GM21529 (cell line): ENCODE measurements around the gene ZNF70.

Experiments
- ATAC-seq: cut with Tn5 transposase; IDR thresholded peaks from one replicate; pipeline ENCODE4 v1.9.1; 2021; ENCODE audit not compliant: unreplicated experiment

Gene ZNF70

DNA sequence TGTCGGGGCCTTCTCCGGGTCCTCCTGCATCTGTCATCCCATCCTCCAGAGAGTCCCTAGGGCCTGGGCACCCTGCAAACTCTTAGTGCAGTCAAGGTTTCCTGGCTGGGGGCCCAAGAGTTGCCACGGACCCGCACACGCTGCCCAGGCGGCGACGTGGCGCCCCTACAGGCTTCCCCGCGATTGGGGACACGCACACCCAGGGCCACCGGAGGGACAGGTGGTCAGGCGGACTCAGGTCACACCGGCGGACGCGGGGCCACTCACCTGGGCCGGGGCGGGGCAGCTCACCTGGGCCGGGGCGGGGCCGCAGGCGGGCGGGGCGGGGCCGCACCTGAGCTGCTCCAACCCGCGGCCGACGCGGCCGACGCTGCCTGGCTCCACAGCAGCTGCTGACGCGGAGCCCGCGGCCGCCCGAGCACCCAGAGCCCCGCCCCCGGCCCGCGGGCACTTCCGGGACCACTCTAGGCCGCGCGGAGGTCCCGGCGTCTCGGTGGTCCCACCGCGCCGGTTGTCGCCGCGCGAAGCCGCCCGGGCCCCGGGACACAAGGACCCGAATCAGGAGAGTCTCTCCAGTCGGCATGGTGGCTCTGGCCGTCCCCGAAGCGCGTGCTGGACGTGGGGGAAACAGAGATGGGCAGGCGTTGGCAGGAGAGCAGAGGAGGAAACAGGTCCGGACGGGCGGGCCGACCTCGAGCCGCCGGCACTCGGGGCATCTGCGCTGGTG is at the start of gene ZNF70:
Gene ZNF70, minus strand, starts transcription at position 399 of the 727 bp plus-strand sequence. CDS start 5,972 bp downstream, outside the sequence.
- ATAC-seq = peak; percentile 79

DNA sequence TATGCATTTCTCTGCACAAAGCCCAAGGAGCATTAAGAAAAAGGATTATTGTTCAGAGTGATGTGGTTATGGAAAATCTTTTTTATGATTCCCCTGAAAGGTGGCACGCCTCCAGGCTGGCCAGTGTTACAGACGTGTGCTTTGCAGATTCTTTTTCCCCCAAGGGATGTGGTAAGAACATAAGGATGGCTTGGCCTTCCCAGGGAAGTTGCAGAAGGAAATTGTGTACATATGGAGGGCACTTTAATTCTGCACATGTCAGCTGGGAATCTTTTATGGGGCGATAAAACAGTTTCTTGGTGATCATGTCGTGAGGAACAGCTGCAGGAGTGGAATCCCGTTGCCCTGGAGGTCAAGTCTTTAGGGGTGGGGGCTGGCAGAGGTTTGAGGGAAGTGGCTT is 45.5 kb upstream of the ZNF70 start:
- no peak for ATAC-seq

DNA sequence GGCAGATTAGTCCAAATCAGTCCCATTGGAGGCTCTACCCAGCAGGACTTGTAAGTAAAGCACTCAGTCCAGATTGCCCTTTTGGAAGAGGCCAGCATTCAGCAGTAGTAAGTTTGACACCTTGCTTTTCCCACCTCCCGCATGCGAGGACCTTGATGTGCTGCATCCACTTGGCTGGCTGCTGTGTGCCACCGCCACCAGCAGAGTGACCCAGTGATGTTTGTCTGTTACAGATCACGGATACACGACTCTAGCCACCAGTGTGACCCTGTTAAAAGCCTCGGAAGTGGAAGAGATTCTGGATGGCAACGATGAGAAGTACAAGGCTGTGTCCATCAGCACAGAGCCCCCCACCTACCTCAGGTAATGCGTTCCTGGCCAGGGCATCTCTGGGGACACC is 42.4 kb upstream of the ZNF70 start:
- ATAC-seq = no peak

DNA sequence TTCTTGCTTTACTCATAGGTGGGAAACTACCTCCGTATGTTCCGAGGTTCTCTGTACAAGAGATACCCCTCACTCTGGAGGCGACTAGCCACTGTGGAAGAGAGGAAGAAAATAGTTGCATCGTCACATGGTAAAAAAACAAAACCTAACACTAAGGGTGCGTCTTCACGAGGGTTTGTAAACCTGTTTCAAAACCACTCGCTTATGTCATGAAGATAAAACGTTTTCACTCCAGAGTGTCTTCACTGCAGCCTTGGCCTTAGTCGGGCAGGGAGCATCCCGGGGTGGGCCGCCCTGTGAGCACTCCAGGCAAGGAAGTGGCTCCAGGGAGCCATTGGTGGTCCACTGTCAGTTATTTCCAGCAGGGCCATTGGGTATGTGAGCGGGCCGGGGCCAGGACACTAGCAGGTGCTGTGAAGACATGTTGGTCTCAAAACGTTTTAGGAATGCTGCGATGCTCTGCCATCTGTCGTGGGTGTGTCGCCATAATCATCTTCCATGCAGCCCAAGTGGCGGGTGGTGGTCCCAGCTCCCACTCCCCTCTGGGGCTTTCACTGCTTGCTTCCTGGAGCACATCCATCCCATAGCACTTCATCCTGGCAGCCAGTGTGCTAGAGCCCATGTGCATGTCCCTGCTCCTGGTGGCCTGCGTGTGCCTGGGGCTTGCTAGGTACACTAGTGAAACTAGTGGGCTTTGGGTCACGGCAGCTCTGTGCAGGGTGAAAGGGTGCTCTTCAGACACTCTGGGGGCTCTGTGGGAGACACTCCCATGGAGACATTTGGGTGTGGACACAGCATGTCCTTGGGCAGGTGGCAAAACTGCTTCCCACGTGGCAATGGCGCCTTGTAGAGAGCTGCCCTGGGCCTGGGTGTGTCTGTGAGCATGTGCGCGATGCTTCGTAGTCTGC is 41.1 kb upstream of the ZNF70 start:
- ATAC-seq = no peak

DNA sequence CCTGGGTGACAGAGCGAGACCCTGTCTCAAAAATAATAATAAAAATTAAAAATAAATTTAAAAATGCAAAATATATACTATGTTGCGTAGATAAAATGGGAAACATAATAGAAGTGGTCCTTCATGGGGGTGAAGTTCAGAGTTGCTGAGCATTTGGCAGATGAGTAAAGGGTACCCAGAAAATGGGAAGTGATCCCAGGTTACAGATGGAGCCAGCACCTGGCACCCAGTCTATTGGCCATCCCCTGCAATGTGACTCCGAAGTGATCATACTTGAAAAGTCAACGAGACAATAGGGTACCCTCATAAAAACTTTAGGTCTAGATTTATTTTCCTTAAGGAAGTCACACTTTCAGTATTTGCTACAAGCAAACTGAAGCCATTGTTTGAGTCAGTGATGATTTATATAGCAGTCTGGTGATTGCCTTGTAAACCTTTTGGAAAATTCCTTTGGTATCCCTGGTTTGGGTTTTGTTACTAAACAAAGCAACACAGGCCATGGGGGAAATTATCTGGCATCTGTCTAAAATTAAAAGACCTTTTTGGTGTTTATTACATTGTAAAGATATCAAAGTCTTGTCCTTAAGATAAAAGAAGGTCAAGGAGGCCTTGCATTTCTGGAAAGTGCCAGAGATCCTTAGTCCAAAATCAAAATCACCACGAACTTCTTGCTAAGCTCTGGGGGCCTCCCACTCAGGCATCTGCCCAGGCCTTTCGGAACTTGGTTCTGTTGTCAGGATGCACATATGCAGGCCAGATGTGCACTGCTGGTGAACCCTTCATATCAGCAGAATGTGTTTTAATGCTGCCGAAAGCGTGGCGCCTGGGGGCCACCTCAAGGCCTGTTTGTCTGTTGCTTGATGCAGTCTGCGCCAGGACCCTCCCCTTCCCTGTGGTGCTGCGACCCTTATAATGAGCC is 40.2 kb upstream of the ZNF70 start:
- ATAC-seq = no peak

DNA sequence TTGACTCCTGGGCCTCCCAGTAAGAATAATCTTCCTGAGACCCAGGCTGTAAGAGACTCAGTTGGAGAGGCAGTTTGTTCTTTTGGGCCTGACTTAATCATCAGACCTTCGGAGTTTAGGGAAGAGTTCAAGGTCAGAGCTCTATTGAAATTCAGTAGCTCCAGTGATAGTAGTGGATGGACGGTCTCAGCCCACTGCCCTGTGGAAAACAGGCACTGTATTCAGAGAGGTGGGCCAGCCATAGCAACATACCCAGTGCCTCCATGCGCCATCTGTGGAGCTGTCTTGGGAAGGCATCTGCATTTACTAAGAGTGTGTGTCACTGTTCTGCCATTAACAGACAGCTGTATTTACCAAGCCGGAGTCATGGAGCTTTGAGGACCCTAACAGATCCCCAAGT is 38.7 kb upstream of the ZNF70 start:
- ATAC-seq = no peak

DNA sequence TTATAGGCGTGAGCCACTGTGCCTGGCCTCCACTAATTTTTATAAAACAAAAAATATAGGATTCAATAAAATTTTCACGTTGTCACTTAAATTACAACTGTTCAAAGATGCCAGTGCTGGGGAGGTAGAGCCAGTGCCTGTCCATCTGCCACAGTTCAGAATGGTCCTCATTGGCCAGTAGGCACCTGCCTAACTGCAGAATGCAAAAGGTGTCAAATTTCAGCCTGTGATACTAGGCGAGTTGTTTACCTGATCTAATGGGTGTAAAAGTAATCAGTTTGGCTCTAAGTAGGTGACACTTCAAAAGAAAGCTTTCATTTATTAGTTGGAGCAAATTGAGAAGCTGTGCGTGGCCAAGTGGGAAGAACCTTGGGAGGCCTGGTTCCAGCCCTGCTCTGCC is 38.2 kb upstream of the ZNF70 start:
- ATAC-seq = no peak

DNA sequence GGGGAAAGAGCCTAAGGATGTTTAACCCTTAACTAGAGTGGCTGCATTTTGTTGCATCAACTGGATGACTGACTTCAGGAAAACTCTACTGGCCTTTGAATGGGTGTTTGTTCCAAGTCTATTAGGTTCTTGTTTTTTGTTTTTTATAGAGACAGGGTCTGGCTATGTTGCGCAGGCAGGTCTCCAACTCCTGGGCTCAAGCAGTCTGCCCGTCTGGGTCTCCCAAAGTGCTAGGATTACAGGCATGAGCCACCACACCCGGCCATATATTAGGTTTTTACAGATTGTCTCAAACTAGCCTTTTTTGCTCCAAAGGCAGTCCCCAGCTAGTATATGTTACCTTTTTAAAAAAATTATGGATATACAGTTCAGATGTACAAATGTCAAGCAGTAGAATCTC is 37.0 kb upstream of the ZNF70 start:
- ATAC-seq = no peak

DNA sequence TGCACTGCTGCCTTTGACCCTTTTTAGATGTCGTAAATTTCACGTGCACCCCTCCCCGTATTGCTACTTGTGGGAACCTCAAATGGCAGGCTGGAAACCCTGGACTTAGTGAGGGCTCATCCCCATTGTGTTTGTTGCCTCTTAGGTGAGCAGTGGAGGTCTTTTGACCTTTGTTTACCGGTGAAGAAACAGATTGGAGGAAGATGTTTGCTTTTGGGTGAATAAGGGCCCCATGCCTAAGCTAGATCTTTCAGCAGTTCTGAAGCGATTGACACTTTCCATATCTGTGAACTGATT is 36.6 kb upstream of the ZNF70 start:
- ATAC-seq = peak; percentile 18

DNA sequence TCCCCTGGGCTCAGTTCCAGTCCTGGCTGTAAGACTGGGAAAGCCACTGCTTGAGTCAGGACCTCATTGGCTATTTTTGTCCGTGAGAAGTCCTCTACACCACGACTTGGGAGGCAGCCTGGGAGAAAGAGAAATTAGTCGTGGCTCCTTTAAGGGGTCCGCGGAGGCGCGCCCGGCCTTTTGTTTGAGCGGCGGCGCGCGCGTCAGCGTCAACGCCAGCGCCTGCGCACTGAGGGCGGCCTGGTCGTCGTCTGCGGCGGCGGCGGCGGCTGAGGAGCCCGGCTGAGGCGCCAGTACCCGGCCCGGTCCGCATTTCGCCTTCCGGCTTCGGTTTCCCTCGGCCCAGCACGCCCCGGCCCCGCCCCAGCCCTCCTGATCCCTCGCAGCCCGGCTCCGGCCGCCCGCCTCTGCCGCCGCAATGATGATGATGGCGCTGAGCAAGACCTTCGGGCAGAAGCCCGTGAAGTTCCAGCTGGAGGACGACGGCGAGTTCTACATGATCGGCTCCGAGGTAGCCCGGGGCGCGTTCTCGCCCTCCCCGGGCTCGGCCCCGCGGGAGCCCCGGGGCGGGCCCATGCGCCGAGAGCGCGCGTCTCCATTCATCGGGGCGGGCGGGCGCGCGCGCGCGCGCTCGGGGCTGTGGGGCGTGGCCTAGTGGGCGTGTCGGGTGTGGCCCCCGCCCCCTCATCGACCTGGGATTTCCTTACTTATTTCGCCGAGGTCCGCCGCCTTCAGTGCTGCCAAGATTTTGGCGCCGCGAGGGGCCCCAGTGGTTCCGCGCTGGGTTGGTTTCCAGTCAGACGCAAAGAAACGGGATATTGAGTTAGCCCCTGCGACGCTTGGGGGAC is 36.1 kb upstream of the ZNF70 start, which contains the start of gene SMARCB1:
Gene SMARCB1, plus strand, starts transcription at position 215 of the 848 bp plus-strand sequence. Its CDS starts 204 bp downstream, at position 419.
- peak; percentile 65 for ATAC-seq

DNA sequence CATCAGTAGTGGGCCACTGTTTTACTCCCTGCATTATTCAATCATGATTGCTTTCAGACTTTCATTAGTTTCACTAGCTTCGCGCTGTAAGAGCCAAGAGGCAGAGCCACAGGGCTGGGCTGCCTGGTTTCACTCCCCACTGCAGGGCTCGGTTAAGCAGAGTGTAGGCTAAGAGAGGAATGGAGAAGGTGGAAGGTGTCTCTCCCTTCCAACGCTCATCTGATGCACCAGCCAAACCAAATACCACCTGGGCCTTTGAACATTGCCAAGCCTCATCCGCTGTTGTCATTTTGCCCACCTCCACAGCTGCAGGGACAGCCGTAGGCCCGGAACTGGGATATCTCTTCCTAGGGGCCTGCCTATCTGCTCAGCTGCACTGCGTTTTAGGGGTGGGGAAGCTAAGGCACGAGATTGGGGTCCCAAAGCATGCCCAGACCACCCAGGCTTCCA is 35.4 kb upstream of the ZNF70 start:
- no peak for ATAC-seq

DNA sequence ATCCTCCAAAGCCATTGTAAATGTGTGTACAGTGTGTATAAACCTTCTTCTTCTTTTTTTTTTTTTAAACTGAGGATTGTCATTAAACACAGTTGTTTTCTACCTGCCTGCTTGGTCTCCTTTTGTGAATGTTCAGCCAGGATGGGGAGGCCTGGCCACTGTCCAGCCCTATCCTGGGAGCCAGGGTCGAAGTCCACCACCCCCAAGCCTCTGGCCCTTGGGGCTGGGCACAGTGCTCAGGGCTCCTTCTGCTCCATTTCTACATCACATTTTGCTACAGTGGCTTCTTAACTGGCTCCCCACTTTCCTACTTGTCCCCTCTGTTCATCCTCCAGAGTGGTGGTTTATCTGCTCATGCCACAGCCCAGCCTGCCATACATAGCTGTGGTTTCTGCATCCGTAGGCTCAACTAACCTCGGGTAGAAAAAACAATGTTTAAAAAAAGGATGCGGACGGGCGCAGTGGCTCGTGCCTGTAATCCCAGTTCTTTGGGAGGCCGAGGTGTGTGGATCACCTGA is 33.4 kb upstream of the ZNF70 start:
- ATAC-seq = no peak

DNA sequence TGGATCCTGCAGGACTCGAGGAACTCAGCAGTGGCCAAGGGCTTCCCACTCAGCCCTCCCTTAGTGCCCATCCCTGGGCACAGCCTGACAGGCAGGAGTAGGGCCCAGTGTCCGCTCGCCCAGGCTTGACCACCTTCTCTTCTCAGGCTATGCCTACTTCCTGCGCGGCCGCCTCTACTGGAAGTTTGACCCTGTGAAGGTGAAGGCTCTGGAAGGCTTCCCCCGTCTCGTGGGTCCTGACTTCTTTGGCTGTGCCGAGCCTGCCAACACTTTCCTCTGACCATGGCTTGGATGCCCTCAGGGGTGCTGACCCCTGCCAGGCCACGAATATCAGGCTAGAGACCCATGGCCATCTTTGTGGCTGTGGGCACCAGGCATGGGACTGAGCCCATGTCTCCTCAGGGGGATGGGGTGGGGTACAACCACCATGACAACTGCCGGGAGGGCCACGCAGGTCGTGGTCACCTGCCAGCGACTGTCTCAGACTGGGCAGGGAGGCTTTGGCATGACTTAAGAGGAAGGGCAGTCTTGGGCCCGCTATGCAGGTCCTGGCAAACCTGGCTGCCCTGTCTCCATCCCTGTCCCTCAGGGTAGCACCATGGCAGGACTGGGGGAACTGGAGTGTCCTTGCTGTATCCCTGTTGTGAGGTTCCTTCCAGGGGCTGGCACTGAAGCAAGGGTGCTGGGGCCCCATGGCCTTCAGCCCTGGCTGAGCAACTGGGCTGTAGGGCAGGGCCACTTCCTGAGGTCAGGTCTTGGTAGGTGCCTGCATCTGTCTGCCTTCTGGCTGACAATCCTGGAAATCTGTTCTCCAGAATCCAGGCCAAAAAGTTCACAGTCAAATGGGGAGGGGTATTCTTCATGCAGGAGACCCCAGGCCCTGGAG is 32.6 kb upstream of the ZNF70 start:
- ATAC-seq = no peak

DNA sequence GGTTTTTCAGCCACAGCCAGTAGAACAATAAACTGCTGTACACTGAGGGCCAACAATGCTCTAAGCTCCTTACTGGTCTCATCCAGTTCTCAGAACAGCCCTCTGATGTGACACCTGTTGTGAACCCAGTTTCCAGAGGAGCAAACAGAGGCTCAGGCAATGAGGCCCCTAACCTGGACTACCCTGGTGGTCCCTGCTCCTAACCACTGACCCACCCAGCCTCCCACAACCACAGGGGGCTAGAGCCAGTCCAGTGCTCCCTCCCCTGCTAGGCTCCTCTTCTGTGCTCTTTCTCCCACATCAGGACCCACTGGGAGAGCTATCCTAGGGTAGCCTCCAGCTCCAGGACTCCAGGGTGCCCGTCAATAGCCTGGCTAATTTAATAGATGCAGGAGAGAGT is 31.8 kb upstream of the ZNF70 start:
- ATAC-seq = no peak

DNA sequence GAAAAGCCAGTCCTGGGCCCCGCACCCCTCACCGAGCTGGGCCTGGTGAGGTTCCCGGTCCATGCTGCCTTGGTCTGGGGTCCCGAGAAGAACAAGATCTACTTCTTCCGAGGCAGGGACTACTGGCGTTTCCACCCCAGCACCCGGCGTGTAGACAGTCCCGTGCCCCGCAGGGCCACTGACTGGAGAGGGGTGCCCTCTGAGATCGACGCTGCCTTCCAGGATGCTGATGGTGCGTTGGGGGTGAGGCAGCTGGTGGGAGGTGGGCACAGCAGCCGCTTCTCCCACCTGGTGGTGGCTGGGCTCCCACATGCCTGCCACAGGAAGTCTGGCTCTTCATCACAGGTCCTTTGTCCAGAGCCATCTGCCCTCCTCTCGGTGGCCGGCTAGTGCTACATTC is 31.3 kb upstream of the ZNF70 start:
- ATAC-seq = no peak

DNA sequence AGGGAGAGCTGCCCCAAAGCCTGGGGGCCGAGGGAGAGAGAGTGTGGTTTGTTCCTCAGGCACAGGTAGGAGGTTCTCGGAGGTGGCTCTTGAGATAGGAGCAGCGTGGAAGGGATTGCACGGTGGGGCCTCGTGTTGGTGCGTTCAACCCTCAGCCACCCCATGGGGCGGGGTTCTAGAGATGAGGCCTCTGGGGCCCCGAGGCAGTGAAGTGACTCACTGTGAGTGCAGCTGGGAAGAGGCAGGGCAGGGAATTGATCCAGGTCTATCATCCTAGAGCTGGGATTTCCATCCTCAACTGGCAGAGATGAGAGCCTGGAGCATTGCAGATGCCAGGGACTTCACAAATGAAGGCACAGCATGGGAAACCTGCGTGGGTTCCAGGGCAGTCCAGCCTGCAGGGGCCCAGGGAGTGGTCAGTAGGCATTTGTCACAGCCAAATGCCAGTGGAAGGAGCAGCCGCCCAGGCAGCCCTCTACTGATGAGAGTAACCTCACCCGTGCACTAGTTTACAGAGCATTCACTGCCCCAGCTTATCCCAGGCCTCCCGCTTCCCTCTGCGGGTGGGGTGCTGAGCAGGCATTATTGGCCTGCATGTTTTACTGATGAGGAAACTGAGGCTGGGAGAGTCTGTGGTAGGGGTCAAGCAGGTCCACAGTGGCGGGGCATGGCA is 30.7 kb upstream of the ZNF70 start:
- no peak for ATAC-seq

DNA sequence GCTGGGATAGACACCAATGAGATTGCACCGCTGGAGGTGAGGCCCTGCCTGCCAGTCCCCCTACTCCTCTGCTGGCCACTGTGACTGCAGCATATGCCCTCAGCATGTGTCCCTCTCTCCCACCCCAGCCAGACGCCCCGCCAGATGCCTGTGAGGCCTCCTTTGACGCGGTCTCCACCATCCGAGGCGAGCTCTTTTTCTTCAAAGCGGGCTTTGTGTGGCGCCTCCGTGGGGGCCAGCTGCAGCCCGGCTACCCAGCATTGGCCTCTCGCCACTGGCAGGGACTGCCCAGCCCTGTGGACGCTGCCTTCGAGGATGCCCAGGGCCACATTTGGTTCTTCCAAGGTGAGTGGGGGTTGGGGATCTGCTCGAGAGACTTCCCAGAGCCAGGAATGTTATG is 30.2 kb upstream of the ZNF70 start:
- no peak for ATAC-seq

DNA sequence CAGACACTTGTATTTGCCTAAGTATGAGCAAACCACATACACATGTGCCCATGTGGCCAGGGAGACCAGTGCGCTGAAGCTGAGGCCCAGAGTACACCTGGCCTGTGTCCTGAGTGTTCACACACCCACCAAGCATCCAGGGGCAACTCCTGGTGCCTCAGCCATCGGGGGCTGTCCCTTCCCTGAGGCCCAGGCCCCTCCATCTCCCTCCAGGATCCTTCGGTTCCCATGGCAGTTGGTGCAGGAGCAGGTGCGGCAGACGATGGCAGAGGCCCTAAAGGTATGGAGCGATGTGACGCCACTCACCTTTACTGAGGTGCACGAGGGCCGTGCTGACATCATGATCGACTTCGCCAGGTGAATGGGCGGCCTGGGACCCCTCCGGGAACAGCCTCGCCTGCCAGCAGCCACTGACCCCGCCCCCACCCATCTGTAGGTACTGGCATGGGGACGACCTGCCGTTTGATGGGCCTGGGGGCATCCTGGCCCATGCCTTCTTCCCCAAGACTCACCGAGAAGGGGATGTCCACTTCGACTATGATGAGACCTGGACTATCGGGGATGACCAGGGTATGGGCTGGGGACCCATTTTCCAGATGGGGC is 29.3 kb upstream of the ZNF70 start:
- no peak for ATAC-seq
